Activated CD4-positive, alpha-beta T cell treated with anti-CD3 and anti-CD28 coated beads, Interleukin-2, amount 10 ng/mL, durations not matched to agents 7 days and 5 days (primary cell): ENCODE measurements around the gene CCR3. TPM values are rescaled to one million over a fixed set of nuclear protein-coding genes. Genes with fewer than 3 reads are reported as not detected.
A peak's percentile ranks its signal among the peaks of the same experiment; 100 is the strongest.

Experiments used
- CTCF ChIA-PET: fragments of 350-600 bp; sonication (Branson Sonifier 250); formaldehyde crosslinking; loops from one replicate; lab custom pipeline; 2021; ENCODE audit warnings: antibody characterized with exemption; lab: Charles Lee
- POLR2A ChIA-PET: fragments of 350-600 bp; sonication (Branson Sonifier 250); formaldehyde crosslinking; loops from one replicate; lab custom pipeline; 2021; ENCODE audit warnings: antibody characterized with exemption; lab: Charles Lee
- DNase-seq: peaks from one replicate; pipeline ENCODE4 v3.0.0-alpha.2; 2020
- H3K27ac Mint-ChIP-seq: one replicate; pipeline ENCODE4 v1.8.0; 2021; ENCODE audit warnings: mild to moderate bottlenecking, moderate library complexity, mixed read lengths
- H3K27me3 Mint-ChIP-seq: one replicate; pipeline ENCODE4 v1.8.0; 2021; ENCODE audit warnings: mixed read lengths
- H3K36me3 Mint-ChIP-seq: one replicate; pipeline ENCODE4 v1.8.0; 2021; ENCODE audit warnings: low read depth, mixed read lengths
- H3K4me1 Mint-ChIP-seq: one replicate; pipeline ENCODE4 v1.8.0; 2021; ENCODE audit warnings: mixed read lengths
- H3K4me3 Mint-ChIP-seq: one replicate; pipeline ENCODE4 v1.8.0; 2021; ENCODE audit warnings: mild to moderate bottlenecking, moderate library complexity, mixed read lengths
- H3K9me3 Mint-ChIP-seq: one replicate; pipeline ENCODE4 v1.8.0; 2021; ENCODE audit warnings: mixed read lengths
- total RNA-seq, 2 experiments: library from RNA; stranded (reverse); gene quantifications; one replicate each; pipeline ENCODE4 v1.2.3, GENCODE V29; 2021

Gene CCR3
- total RNA-seq, 2 experiments from 2014 or later: not detected

- H3K27ac Mint-ChIP-seq: peak overlapping the region; percentile 11
- no peak for DNase-seq
- POLR2A ChIA-PET: interaction anchor here (0.6 kb wide), 1 partner anchor 108 kb away, joined by 3 read pairs; no protein-coding TSS in a partner anchor
- H3K9me3 Mint-ChIP-seq: peaks cover 21% of the 10 kb centered on the region
- H3K36me3 Mint-ChIP-seq: peaks cover 11% of the 10 kb centered on the region
- peaks cover 14% of the 10 kb centered on the region for H3K4me1 Mint-ChIP-seq
- H3K27me3 Mint-ChIP-seq: peaks cover 39% of the 10 kb centered on the region
- CTCF ChIA-PET: interaction anchor here (1.7 kb wide), 1 partner anchor 14 kb away, joined by 4 read pairs; no protein-coding TSS in a partner anchor
- H3K4me3 Mint-ChIP-seq: no peak overlapping the region
Measured at GRCh38 chr3:46261926-46262594, 19.8 kb downstream of the CCR3 start.

- POLR2A ChIA-PET: no interaction called here
- DNase-seq: no peak
- Mint-ChIP-seq H3K27me3 (peaks cover 38% of the 10 kb centered on the region), H3K9me3 (peaks cover 15% of the 10 kb centered on the region), H3K27ac (no peak overlapping the region), H3K36me3 (peaks cover 18% of the 10 kb centered on the region), H3K4me3 (no peak overlapping the region), H3K4me1 (peaks cover 15% of the 10 kb centered on the region)
- CTCF ChIA-PET: no interaction called here
Measured at GRCh38 chr3:46264002-46264401, 21.7 kb downstream of the CCR3 start.

GRCh38 chr3:46266598-46266997 is 24.3 kb downstream of the CCR3 start:
- POLR2A ChIA-PET: no interaction called here
- DNase-seq: no peak
- H3K4me1 Mint-ChIP-seq: peaks cover 24% of the 10 kb centered on the region
- peaks cover 28% of the 10 kb centered on the region for H3K27me3 Mint-ChIP-seq
- H3K4me3 Mint-ChIP-seq: no peak overlapping the region
- peaks cover 6% of the 10 kb centered on the region for H3K9me3 Mint-ChIP-seq
- H3K27ac Mint-ChIP-seq: no peak overlapping the region
- H3K36me3 Mint-ChIP-seq: peaks cover 14% of the 10 kb centered on the region
- CTCF ChIA-PET: interaction anchor here (0.9 to 1.2 kb wide), 5 partner anchors 10 to 222 kb away, joined by 3 to 5 read pairs (median 4); no protein-coding TSS in a partner anchor

- DNase-seq: peak; percentile 26
- POLR2A ChIA-PET: interaction anchor here (0.6 kb wide), 1 partner anchor 30 kb away, joined by 3 read pairs; no protein-coding TSS in a partner anchor
- Mint-ChIP-seq H3K27ac (no peak overlapping the region), H3K4me3 (no peak overlapping the region), H3K4me1 (peaks cover 16% of the 10 kb centered on the region), H3K9me3 (peaks cover 6% of the 10 kb centered on the region), H3K36me3 (peaks cover 17% of the 10 kb centered on the region), H3K27me3 (peaks cover 41% of the 10 kb centered on the region)
- CTCF ChIA-PET: interaction anchor here (0.5 to 1.5 kb wide), 9 partner anchors 8 to 343 kb away, joined by 3 to 8 read pairs (median 3); no protein-coding TSS in a partner anchor
Measured at GRCh38 chr3:46269556-46269955, 27.3 kb downstream of the CCR3 start.

GRCh38 chr3:46270474-46270873 is 28.2 kb downstream of the CCR3 start:
- no peak overlapping the region for H3K27ac Mint-ChIP-seq
- H3K4me3 Mint-ChIP-seq: no peak overlapping the region

GRCh38 chr3:46271209-46271745 is 29.0 kb downstream of the CCR3 start:
- Mint-ChIP-seq H3K27ac (no peak overlapping the region), H3K4me1 (peaks cover 20% of the 10 kb centered on the region), H3K36me3 (peaks cover 17% of the 10 kb centered on the region), H3K9me3 (peaks cover 6% of the 10 kb centered on the region), H3K27me3 (peaks cover 42% of the 10 kb centered on the region), H3K4me3 (no peak overlapping the region)
- no peak for DNase-seq
- ChIA-PET CTCF (no interaction called here), POLR2A (no interaction called here)

More at GRCh38 chr3:46270474-46270873, 28.2 kb downstream of the CCR3 start:
- no peak for DNase-seq
- Mint-ChIP-seq H3K9me3 (peaks cover 6% of the 10 kb centered on the region), H3K4me1 (peaks cover 17% of the 10 kb centered on the region), H3K27me3 (peaks cover 44% of the 10 kb centered on the region), H3K36me3 (peaks cover 17% of the 10 kb centered on the region)
- POLR2A ChIA-PET: no interaction called here
- CTCF ChIA-PET: no interaction called here

- ChIA-PET POLR2A (no interaction called here), CTCF (interaction anchor here (1.0 kb wide), 1 partner anchor 100 kb away, joined by 4 read pairs; no protein-coding TSS in a partner anchor)
- DNase-seq: no peak
- no peak overlapping the region for H3K27ac Mint-ChIP-seq
- H3K4me1 Mint-ChIP-seq: peaks cover 27% of the 10 kb centered on the region
- H3K4me3 Mint-ChIP-seq: no peak overlapping the region
- H3K36me3 Mint-ChIP-seq: peaks cover 17% of the 10 kb centered on the region
- peaks cover 6% of the 10 kb centered on the region for H3K9me3 Mint-ChIP-seq
- peaks cover 42% of the 10 kb centered on the region for H3K27me3 Mint-ChIP-seq
Measured at GRCh38 chr3:46272028-46272451, 29.8 kb downstream of the CCR3 start.

- Mint-ChIP-seq H3K9me3 (peaks cover 10% of the 10 kb centered on the region), H3K36me3 (peaks cover 26% of the 10 kb centered on the region), H3K27me3 (peaks cover 27% of the 10 kb centered on the region), H3K27ac (peak overlapping the region; percentile 3), H3K4me1 (peaks cover 49% of the 10 kb centered on the region), H3K4me3 (no peak overlapping the region)
- DNase-seq: peak; percentile 78
- POLR2A ChIA-PET: interaction anchor here (0.6 kb wide), 1 partner anchor 53 kb away, joined by 3 read pairs; no protein-coding TSS in a partner anchor
- CTCF ChIA-PET: interaction anchor here (0.6 to 2.7 kb wide), 25 partner anchors 9 to 154 kb away, joined by 3 to 42 read pairs (median 4); partner anchors contain the start of genes CCR1 and CCR5
Measured at GRCh38 chr3:46276497-46277099, 34.3 kb downstream of the CCR3 start.

- peaks cover 28% of the 10 kb centered on the region for H3K36me3 Mint-ChIP-seq
- H3K4me1 Mint-ChIP-seq: peaks cover 58% of the 10 kb centered on the region
- H3K4me3 Mint-ChIP-seq: no peak overlapping the region
Measured at GRCh38 chr3:46277476-46277875, 35.2 kb downstream of the CCR3 start.

GRCh38 chr3:46278816-46279672 is 36.8 kb downstream of the CCR3 start:
- peak overlapping the region; percentile 77 for H3K27ac Mint-ChIP-seq
- ChIA-PET CTCF (interaction anchor here (0.6 to 2.2 kb wide), 5 partner anchors 11 to 1011 kb away, joined by 3 to 6 read pairs (median 4); no protein-coding TSS in a partner anchor), POLR2A (no interaction called here)
- peaks cover 74% of the 10 kb centered on the region for H3K4me1 Mint-ChIP-seq
- H3K36me3 Mint-ChIP-seq: peaks cover 31% of the 10 kb centered on the region
- H3K27me3 Mint-ChIP-seq: peaks cover 14% of the 10 kb centered on the region
- DNase-seq: no peak
- no peak overlapping the region for H3K4me3 Mint-ChIP-seq
- H3K9me3 Mint-ChIP-seq: peaks cover 12% of the 10 kb centered on the region

More at GRCh38 chr3:46277476-46277875, 35.2 kb downstream of the CCR3 start:
- ChIA-PET POLR2A (no interaction called here), CTCF (interaction anchor here (0.9 to 2.2 kb wide), 2 partner anchors 8 to 91 kb away, joined by 3 to 6 read pairs; no protein-coding TSS in a partner anchor)
- Mint-ChIP-seq H3K9me3 (peaks cover 10% of the 10 kb centered on the region), H3K27ac (peak overlapping the region; percentile 5), H3K27me3 (peaks cover 27% of the 10 kb centered on the region)
- DNase-seq: no peak

GRCh38 chr3:46280105-46280797 is 38.0 kb downstream of the CCR3 start:
- Mint-ChIP-seq H3K27ac (peak overlapping the region; percentile 77), H3K4me1 (peaks cover 84% of the 10 kb centered on the region), H3K4me3 (peak overlapping the region; percentile 28), H3K9me3 (peaks cover 12% of the 10 kb centered on the region), H3K27me3 (peaks cover 5% of the 10 kb centered on the region), H3K36me3 (peaks cover 31% of the 10 kb centered on the region)
- ChIA-PET CTCF (interaction anchor here (1.0 to 1.5 kb wide), 6 partner anchors 11 to 192 kb away, joined by 3 to 9 read pairs (median 3); no protein-coding TSS in a partner anchor), POLR2A (no interaction called here)
- peak; percentile 73 for DNase-seq
